Liver (tissue), 9 donors: Measurements from ENCODE around the gene MGAT5. TPM values are rescaled to one million over a fixed set of nuclear protein-coding genes. Genes with fewer than 3 reads are reported as not detected.

Source experiments
- DNase-seq: peaks from one replicate; pipeline ENCODE4 v3.0.0-alpha.2; 2017; ENCODE audit warnings: low spot score
- H3K27ac ChIP-seq, 2 donors: one replicate each; pipeline ENCODE4 v1.7.0; 2013; ENCODE audit warnings: inconsistent platforms in 2 of 2, low read length in 2 of 2, control low read depth in 1 of 2, low read depth in 1 of 2, mild to moderate bottlenecking in 1 of 2
- H3K27me3 ChIP-seq, 4 donors: one replicate each; pipeline versions ENCODE4 v1.6.1 to v1.7.0; 2013; ENCODE audit warnings: low read length in 3 of 4, inconsistent platforms in 1 of 4, mild to moderate bottlenecking in 1 of 4, moderate library complexity in 1 of 4; ENCODE audit not compliant: control insufficient read depth in 4 of 4, insufficient read depth in 4 of 4
- H3K36me3 ChIP-seq, 4 donors: one replicate each; pipeline versions ENCODE4 v1.6.1 to v1.7.0; 2013; ENCODE audit warnings: low read length in 3 of 4, mild to moderate bottlenecking in 3 of 4, low read depth in 1 of 4, moderate library complexity in 1 of 4; ENCODE audit not compliant: control insufficient read depth in 4 of 4, insufficient read depth in 3 of 4
- H3K4me1 ChIP-seq, 4 donors: one replicate each; pipeline versions ENCODE4 v1.6.1 to v1.7.0; 2013; ENCODE audit warnings: low read length in 3 of 4, mild to moderate bottlenecking in 3 of 4, moderate library complexity in 1 of 4; ENCODE audit not compliant: control insufficient read depth in 4 of 4, insufficient read depth in 4 of 4
- H3K4me3 ChIP-seq, 3 donors: one replicate each; pipeline versions ENCODE4 v1.6.1 to v1.7.0; 2013; ENCODE audit warnings: low read length in 3 of 3, control low read depth in 1 of 3, low read depth in 1 of 3, mild to moderate bottlenecking in 1 of 3
- H3K9ac ChIP-seq, 2 donors: one replicate each; pipeline ENCODE4 v1.7.0; 2013; ENCODE audit warnings: low read length in 2 of 2, mild to moderate bottlenecking in 2 of 2, moderate library complexity in 2 of 2, control low read depth in 1 of 2, low read depth in 1 of 2
- H3K9me3 ChIP-seq, 4 donors: one replicate each; pipeline versions ENCODE4 v1.6.1 to v1.7.0; 2013; ENCODE audit warnings: low read length in 3 of 4; ENCODE audit not compliant: control insufficient read depth in 4 of 4
- EGR1 ChIP-seq, 2 donors: IDR thresholded peaks; 2 replicates each; pipeline ENCODE4 v1.6.1; 2016 to 2018; ENCODE audit warnings: antibody characterized with exemption in 2 of 2, low read depth in 2 of 2
- FOXA1 ChIP-seq: IDR thresholded peaks from 2 replicates; pipeline ENCODE4 v1.6.1; 2016; ENCODE audit warnings: antibody characterized with exemption
- FOXA2 ChIP-seq: IDR thresholded peaks from 2 replicates; pipeline ENCODE4 v1.6.1; 2016; ENCODE audit warnings: antibody characterized with exemption
- HNF4A ChIP-seq, 2 donors: conservative IDR thresholded peaks; 2 replicates each; pipeline ENCODE4 v1.6.1; 2016; ENCODE audit warnings: antibody characterized with exemption in 2 of 2, mild to moderate bottlenecking in 2 of 2
- HNF4G ChIP-seq: IDR thresholded peaks from 2 replicates; pipeline ENCODE4 v1.6.1; 2016; ENCODE audit warnings: antibody characterized with exemption
- JUND ChIP-seq, 2 donors: IDR thresholded peaks; 2 replicates each; pipeline ENCODE4 v1.6.1; 2016; ENCODE audit warnings: antibody characterized with exemption in 2 of 2
- NR2F2 ChIP-seq: IDR thresholded peaks from 2 replicates; pipeline ENCODE4 v1.6.1; 2016; ENCODE audit warnings: antibody characterized with exemption
- RAD21 ChIP-seq, 2 donors: IDR thresholded peaks; 2 replicates each; pipeline ENCODE4 v1.6.1; 2016; ENCODE audit warnings: antibody characterized with exemption in 2 of 2, mild to moderate bottlenecking in 2 of 2
- REST ChIP-seq: IDR thresholded peaks from 2 replicates; pipeline ENCODE4 v1.6.1; 2016; ENCODE audit warnings: antibody characterized with exemption, mild to moderate bottlenecking
- RXRA ChIP-seq, 2 donors: IDR thresholded peaks; 2 replicates each; pipeline ENCODE4 v1.6.1; 2017 to 2018; ENCODE audit warnings: antibody characterized with exemption in 2 of 2, mild to moderate bottlenecking in 1 of 2
- SP1 ChIP-seq: IDR thresholded peaks from 2 replicates; pipeline ENCODE4 v1.6.1; 2018; ENCODE audit warnings: antibody characterized with exemption, mild to moderate bottlenecking
- TAF1 ChIP-seq: conservative IDR thresholded peaks from 2 replicates; pipeline ENCODE4 v1.6.1; 2016; ENCODE audit warnings: antibody characterized with exemption, mild to moderate bottlenecking
- YY1 ChIP-seq: IDR thresholded peaks from 2 replicates; pipeline ENCODE4 v1.6.1; 2016; ENCODE audit warnings: antibody characterized with exemption, mild to moderate bottlenecking
- ZBTB33 ChIP-seq: IDR thresholded peaks from 2 replicates; pipeline ENCODE4 v1.6.1; 2016; ENCODE audit warnings: antibody characterized with exemption
- WGBS: extraction: QIAGEN DNeasy Blood & Tissue Kit; methylation state at CpG from one replicate; pipeline ENCODE4 v1.1.7; 2013; 5-methylcytosine and 5-hydroxymethylcytosine counted together
- polyA plus RNA-seq, 2 donors: library from polyadenylated mRNA; stranded (reverse) in 1 of 2; unstranded in 1 of 2; fragments of 200-250 nt in 1 of 2; fragments of >200 nt in 1 of 2; fragmentation: Nextera tagmentation in 1 of 2; extraction: Ambion mirVana in 1 of 2; gene quantifications; one replicate each; pipeline versions ENCODE4 v1.2.1 to v1.2.3, GENCODE V29; 2013 to 2015
- total RNA-seq, 2 donors: library from RNA; depleted of rRNA; stranded (reverse); fragments of >200 nt; gene quantifications; one replicate each; pipeline ENCODE4 v1.2.3, GENCODE V29; 2014
- TF ChIP-seq, protein P1 (sequence below): IDR thresholded peaks from 2 replicates; pipeline ENCODE4 v1.6.1; 2016; ENCODE audit warnings: antibody characterized with exemption
- TF ChIP-seq, protein P2 (sequence below): IDR thresholded peaks from 2 replicates; pipeline ENCODE4 v1.6.1; 2016; ENCODE audit warnings: antibody characterized with exemption
- TF ChIP-seq, protein P3 (sequence below): fragments of 150-350 bp; IDR thresholded peaks from 2 replicates; pipeline ENCODE4 v1.5.1; 2017; ENCODE audit warnings: improper control_type of control experiment, low read depth, low read length; ENCODE audit not compliant: missing input control
- donor health status: healthy.
- donor health status: healthy.
- donor health status: healthy.
- donor health status: healthy.
- donor health status: healthy.

Gene MGAT5
- total and polyA plus RNA-seq, 4 donors = 1.8 to 12.7 (median 5.6) TPM

DNA sequence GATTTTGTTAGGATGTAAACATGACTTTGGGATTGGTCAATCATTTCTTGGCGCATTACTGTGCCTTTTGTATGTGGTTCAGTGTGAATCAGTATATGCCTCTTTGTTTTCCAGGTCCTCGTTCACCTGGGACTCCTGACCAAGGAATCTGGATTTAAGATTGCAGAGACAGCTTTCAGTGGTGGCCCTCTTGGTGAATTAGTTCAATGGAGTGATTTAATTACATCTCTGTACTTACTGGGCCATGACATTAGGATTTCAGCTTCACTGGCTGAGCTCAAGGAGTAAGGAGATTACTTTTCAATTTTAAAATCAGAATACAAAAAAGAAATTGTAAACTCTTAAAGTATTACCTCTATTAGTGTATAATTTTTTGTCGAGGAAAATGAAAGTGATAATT is 87.6 kb downstream of the MGAT5 start:
- Histone ChIP-seq H3K9me3 (no peaks in the 10 kb centered on the region), H3K9ac (no peak overlapping the region), H3K27ac (no peak overlapping the region), H3K4me1 (no peaks in the 10 kb centered on the region), H3K27me3 (no peaks in the 10 kb centered on the region), H3K4me3 (no peak overlapping the region), H3K36me3 (peaks cover 0 to 3% (median 0%) of the 10 kb centered on the region in 4 donors)
- no peak for DNase-seq
- TF ChIP-seq HNF4G (no peak), EGR1 (IDR thresholded peaks at IDR 0.05; ENCODE audit: low read depth in 2 of 2) (no peak), NR2F2 (no peak), FOXA1 (no peak), ZBTB33 (no peak), HNF4A (conservative IDR thresholded peaks at IDR 0.05) (no peak), YY1 (no peak), TAF1 (no peak), SP1 (no peak), RXRA (IDR thresholded peaks at IDR 0.05) (no peak), JUND (IDR thresholded peaks at IDR 0.05) (no peak), FOXA2 (no peak), REST (no peak), RAD21 (IDR thresholded peaks at IDR 0.05) (no peak)
- TF ChIP-seq, protein P1, sequence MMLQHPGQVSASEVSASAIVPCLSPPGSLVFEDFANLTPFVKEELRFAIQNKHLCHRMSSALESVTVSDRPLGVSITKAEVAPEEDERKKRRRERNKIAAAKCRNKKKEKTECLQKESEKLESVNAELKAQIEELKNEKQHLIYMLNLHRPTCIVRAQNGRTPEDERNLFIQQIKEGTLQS = no peak
- TF ChIP-seq, protein P2, sequence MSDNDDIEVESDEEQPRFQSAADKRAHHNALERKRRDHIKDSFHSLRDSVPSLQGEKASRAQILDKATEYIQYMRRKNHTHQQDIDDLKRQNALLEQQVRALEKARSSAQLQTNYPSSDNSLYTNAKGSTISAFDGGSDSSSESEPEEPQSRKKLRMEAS = no peak
- TF ChIP-seq, protein P3, sequence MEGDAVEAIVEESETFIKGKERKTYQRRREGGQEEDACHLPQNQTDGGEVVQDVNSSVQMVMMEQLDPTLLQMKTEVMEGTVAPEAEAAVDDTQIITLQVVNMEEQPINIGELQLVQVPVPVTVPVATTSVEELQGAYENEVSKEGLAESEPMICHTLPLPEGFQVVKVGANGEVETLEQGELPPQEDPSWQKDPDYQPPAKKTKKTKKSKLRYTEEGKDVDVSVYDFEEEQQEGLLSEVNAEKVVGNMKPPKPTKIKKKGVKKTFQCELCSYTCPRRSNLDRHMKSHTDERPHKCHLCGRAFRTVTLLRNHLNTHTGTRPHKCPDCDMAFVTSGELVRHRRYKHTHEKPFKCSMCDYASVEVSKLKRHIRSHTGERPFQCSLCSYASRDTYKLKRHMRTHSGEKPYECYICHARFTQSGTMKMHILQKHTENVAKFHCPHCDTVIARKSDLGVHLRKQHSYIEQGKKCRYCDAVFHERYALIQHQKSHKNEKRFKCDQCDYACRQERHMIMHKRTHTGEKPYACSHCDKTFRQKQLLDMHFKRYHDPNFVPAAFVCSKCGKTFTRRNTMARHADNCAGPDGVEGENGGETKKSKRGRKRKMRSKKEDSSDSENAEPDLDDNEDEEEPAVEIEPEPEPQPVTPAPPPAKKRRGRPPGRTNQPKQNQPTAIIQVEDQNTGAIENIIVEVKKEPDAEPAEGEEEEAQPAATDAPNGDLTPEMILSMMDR = no peak
- WGBS = 92% methylated on average over 3 of the region's 3 CpGs
